22Rv1 (cell line): ENCODE data around the gene KLB.
A peak's percentile ranks its signal among the peaks of the same experiment; 100 is the strongest.

Experiments used
- H3K27ac ChIP-seq: fragments of 450-650 bp; 2 replicates; pipeline ENCODE4 v1.5.1; 2017
- ZFX ChIP-seq: fragments of 450-650 bp; IDR thresholded peaks from 2 replicates; pipeline ENCODE4 v1.6.1; 2017; ENCODE audit warnings: antibody characterized with exemption, borderline replicate concordance
- TF ChIP-seq, protein P1 (sequence below): fragments of 450-650 bp; IDR thresholded peaks from 2 replicates; pipeline ENCODE4 v1.5.1; 2017; ENCODE audit warnings: mild to moderate bottlenecking

Gene KLB

GRCh38 chr4:39494354-39494753 is 87.6 kb downstream of the KLB start:
- TF ChIP-seq ZFX, result no peak
- TF ChIP-seq, protein P1, sequence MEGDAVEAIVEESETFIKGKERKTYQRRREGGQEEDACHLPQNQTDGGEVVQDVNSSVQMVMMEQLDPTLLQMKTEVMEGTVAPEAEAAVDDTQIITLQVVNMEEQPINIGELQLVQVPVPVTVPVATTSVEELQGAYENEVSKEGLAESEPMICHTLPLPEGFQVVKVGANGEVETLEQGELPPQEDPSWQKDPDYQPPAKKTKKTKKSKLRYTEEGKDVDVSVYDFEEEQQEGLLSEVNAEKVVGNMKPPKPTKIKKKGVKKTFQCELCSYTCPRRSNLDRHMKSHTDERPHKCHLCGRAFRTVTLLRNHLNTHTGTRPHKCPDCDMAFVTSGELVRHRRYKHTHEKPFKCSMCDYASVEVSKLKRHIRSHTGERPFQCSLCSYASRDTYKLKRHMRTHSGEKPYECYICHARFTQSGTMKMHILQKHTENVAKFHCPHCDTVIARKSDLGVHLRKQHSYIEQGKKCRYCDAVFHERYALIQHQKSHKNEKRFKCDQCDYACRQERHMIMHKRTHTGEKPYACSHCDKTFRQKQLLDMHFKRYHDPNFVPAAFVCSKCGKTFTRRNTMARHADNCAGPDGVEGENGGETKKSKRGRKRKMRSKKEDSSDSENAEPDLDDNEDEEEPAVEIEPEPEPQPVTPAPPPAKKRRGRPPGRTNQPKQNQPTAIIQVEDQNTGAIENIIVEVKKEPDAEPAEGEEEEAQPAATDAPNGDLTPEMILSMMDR, result no peak
- H3K27ac ChIP-seq, result no peak overlapping the region

DNA sequence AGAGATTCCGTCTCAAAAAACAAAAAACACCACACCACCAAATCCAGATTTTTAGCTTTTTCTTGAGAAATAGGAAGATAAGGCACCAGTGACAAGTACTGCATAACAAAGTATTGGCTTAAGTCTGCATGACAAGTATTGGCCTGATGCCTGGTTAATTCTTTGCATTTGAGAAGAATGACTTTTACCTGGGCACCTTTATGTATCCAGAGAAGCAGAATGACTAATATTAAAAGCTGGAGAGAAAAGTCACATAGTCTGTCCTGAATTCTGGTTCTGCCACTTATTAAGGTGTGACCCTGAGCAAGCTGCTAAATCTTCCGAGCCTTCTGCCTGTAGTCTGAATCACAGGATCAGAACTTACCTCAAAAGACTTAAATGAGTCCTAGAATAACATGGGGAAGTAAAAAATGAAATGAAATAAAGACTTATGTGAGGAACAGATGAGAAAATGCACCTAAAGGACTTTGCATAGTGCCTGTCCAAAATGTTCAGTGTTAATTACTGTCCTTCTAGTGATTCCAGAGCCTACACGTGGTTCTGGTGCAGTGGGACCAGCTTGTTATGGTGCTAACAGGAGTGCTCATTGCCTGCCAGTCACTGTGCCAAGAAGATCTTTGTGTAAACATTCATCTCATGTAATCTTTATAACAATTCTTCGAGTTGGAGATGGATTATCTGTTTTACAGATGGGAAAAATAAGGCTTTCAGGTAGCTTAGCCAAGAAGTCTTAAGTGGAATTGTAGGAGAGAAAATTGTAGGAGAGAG is 88.9 kb downstream of the KLB start:
- TF ChIP-seq ZFX, result no peak
- TF ChIP-seq, protein P1, result no peak
- H3K27ac ChIP-seq, result peak overlapping the region; percentile 41; the same call in 1 of the 2 replicates

GRCh38 chr4:39497909-39498726 is 91.4 kb downstream of the KLB start:
- H3K27ac ChIP-seq, result peak overlapping the region; percentile 41
- TF ChIP-seq, protein P1, result no peak
- TF ChIP-seq ZFX, result no peak

DNA sequence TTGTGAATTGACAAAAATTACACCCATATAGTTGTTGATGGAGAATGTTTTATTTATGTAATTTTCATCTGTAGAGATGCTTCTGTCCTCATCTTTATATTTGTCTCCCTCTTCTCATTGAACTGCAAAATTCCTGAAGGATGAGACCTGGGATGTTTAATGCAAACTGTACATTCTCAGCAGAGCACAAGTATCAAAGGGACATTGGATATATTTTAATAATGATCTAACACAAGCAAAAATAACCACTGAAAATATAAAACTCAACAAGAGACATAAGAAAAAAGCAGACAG is 91.9 kb downstream of the KLB start:
- 0 out of 2 replicates have a peak overlapping the region, but pooled peaks have one; percentile 41 for H3K27ac ChIP-seq
- TF ChIP-seq, protein P1, result no peak
- no peak for TF ChIP-seq ZFX
